Dermis lymphatic vessel endothelial cell (primary cell): ENCODE data around the gene SLC2A5. TPM values are rescaled to one million over a fixed set of nuclear protein-coding genes. Genes with fewer than 3 reads are reported as not detected.

ENCODE experiments used
- total RNA-seq: library from RNA; depleted of rRNA; stranded (reverse); fragments of >200 nt; gene quantifications from 2 replicates; pipeline ENCODE4 v1.2.1, GENCODE V29; 2014

Gene SLC2A5, protein sequence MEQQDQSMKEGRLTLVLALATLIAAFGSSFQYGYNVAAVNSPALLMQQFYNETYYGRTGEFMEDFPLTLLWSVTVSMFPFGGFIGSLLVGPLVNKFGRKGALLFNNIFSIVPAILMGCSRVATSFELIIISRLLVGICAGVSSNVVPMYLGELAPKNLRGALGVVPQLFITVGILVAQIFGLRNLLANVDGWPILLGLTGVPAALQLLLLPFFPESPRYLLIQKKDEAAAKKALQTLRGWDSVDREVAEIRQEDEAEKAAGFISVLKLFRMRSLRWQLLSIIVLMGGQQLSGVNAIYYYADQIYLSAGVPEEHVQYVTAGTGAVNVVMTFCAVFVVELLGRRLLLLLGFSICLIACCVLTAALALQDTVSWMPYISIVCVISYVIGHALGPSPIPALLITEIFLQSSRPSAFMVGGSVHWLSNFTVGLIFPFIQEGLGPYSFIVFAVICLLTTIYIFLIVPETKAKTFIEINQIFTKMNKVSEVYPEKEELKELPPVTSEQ
- total RNA-seq: 0.17 and 1.3 TPM in 2 replicates

DNA sequence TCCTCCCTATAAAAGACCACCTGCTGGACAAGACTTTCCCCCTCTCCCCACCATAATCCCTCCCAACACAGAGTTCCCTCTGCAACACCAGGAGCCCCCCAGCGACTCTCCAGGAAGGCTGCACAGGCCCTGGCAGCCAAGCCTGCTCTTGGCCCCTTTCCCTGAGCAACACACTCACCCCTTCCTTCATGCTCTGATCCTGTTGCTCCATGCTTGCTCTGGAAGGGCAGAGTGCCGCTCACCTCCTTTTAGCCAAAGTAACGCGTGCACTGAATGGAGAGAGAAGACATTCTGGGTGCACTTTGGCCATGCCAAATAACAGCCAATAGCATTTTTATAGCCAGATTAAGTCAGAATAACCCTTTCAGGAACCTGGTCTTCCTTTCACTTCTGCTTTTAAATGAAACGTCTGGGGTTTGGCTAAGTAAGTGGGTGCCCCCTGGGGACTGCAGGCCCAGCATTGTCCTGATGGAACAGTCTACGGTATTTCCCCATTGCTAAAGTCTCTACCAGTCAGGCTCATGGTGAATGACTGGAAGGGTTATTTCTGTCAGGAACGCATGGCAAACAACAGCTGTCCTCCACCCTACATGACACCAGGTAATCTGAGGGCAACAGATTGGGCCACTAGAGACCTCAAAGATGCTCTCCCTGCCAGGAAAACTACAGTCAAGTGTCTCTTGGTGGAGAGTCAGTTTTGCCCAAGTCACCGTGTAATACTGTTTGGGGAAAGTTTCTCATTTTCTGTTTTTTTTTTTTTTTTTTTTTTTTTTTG, at the start of gene SLC2A5:
Gene SLC2A5, minus strand, starts transcription at position 310 of the 775 bp plus-strand sequence. Its CDS starts 99 bp downstream, at position 211.

Other genes with a start within 250 kb of the SLC2A5 start
- gene ENO1, start 190.9 kb downstream of the SLC2A5 start, total RNA-seq: 813 and 862 TPM in 2 replicates
- 0.11 TPM in 1 of 2 replicates, not detected in the other for gene CA6, start 123.8 kb downstream of the SLC2A5 start, total RNA-seq
- 0.26 and 0.43 TPM in 2 replicates for gene SLC2A7, start 43.2 kb downstream of the SLC2A5 start, total RNA-seq
- gene GPR157, start 59.5 kb upstream of the SLC2A5 start, total RNA-seq: 4.1 and 4.6 TPM in 2 replicates
- 20.5 and 23.5 TPM in 2 replicates for gene H6PD, start 165.1 kb upstream of the SLC2A5 start, total RNA-seq
- gene SPSB1, start 223.3 kb upstream of the SLC2A5 start, total RNA-seq: 20.7 and 59.5 TPM in 2 replicates